ENCODE measurements around the gene NUCB2. TPM values are rescaled to one million over a fixed set of nuclear protein-coding genes. Genes with fewer than 3 reads are reported as not detected.
"Not testable (repeated sequence)": the region's sequence is repeated elsewhere in the genome, so short reads cannot be mapped to it uniquely, and the experiment has no call there.

Gene NUCB2
- polyA plus RNA-seq, 1 donor (not counting 4 experiments of a cell fraction or from before 2014, with no cell fraction given) = 44.2 TPM

GRCh38 chr11:17233101-17233500 is 43.4 kb upstream of the NUCB2 start:
- no peak overlapping the region for H2AFZ ChIP-seq (ENCODE audit: control insufficient read depth, low read length)
- TF ChIP-seq, protein P1, sequence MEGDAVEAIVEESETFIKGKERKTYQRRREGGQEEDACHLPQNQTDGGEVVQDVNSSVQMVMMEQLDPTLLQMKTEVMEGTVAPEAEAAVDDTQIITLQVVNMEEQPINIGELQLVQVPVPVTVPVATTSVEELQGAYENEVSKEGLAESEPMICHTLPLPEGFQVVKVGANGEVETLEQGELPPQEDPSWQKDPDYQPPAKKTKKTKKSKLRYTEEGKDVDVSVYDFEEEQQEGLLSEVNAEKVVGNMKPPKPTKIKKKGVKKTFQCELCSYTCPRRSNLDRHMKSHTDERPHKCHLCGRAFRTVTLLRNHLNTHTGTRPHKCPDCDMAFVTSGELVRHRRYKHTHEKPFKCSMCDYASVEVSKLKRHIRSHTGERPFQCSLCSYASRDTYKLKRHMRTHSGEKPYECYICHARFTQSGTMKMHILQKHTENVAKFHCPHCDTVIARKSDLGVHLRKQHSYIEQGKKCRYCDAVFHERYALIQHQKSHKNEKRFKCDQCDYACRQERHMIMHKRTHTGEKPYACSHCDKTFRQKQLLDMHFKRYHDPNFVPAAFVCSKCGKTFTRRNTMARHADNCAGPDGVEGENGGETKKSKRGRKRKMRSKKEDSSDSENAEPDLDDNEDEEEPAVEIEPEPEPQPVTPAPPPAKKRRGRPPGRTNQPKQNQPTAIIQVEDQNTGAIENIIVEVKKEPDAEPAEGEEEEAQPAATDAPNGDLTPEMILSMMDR (optimal IDR thresholded peaks at IDR 0.05 in 1 of 3, IDR thresholded peaks at IDR 0.05 in 1 of 3, conservative IDR thresholded peaks at IDR 0.05 in 1 of 3; ENCODE audit: extremely low read depth in 1 of 3, insufficient read depth in 2 of 3, low read length in 3 of 3) = no peak
- TF ChIP-seq EZH2 (IDR thresholded peaks at IDR 0.05; ENCODE audit: low read length) = no peak
- no peaks in the 10 kb centered on the region for H3K36me3 ChIP-seq (ENCODE audit: control insufficient read depth in 2 of 2, extremely low read depth in 1 of 2, insufficient read depth in 2 of 2, low read length in 2 of 2)
- H3K4me1 ChIP-seq (ENCODE audit: control insufficient read depth, extremely low read depth, insufficient read depth, low read length) = peaks cover under 1% of the 10 kb centered on the region
- H3K9me1 ChIP-seq (ENCODE audit: control insufficient read depth, extremely low read depth, insufficient read depth, low read length) = no peaks in the 10 kb centered on the region
- DNase-seq (ENCODE audit: low read depth, low spot score) (no peak), FAIRE-seq (no peak)
- H3K4me2 ChIP-seq (ENCODE audit: control insufficient read depth, extremely low read depth, insufficient read depth, low read depth, low read length) = no peak overlapping the region
- no peaks in the 10 kb centered on the region for H3K9me3 ChIP-seq (ENCODE audit: control insufficient read depth, low read depth, low read length)
- no peak overlapping the region for H3K27ac ChIP-seq (ENCODE audit: control insufficient read depth, insufficient read depth, low read length)
- H3K9ac ChIP-seq (ENCODE audit: control insufficient read depth, extremely low read depth, insufficient read depth, low read length) = no peak overlapping the region
- no peaks in the 10 kb centered on the region for H3K79me2 ChIP-seq (ENCODE audit: control insufficient read depth, insufficient read depth, low read length)
- H4K20me1 ChIP-seq (ENCODE audit: control insufficient read depth, extremely low read depth, insufficient read depth, low read length) = no peaks in the 10 kb centered on the region
- H3K4me3 ChIP-seq (ENCODE audit: control insufficient read depth in 2 of 3, extremely low read depth in 1 of 3, insufficient read depth in 2 of 3, low read depth in 1 of 3, low read length in 3 of 3) = no peak overlapping the region
- no peaks in the 10 kb centered on the region for H3K27me3 ChIP-seq (ENCODE audit: control insufficient read depth, extremely low read depth, insufficient read depth, low read length)
- dilution Hi-C loops (cut with MboI; ENCODE audit: extremely low pct_ligation_motif_present, low sequenced_read_pairs) = no loop called here

GRCh38 chr11:17238377-17238776 is 38.2 kb upstream of the NUCB2 start:
- Histone ChIP-seq H2AFZ (ENCODE audit: control insufficient read depth, low read length) (no peak overlapping the region), H4K20me1 (ENCODE audit: control insufficient read depth, extremely low read depth, insufficient read depth, low read length) (no peaks in the 10 kb centered on the region), H3K4me2 (ENCODE audit: control insufficient read depth, extremely low read depth, insufficient read depth, low read depth, low read length) (peak overlapping the region; percentile 2), H3K4me3 (ENCODE audit: control insufficient read depth in 2 of 3, extremely low read depth in 1 of 3, insufficient read depth in 2 of 3, low read depth in 1 of 3, low read length in 3 of 3) (no peak overlapping the region), H3K9me1 (ENCODE audit: control insufficient read depth, extremely low read depth, insufficient read depth, low read length) (no peaks in the 10 kb centered on the region), H3K79me2 (ENCODE audit: control insufficient read depth, insufficient read depth, low read length) (no peaks in the 10 kb centered on the region), H3K4me1 (ENCODE audit: control insufficient read depth, extremely low read depth, insufficient read depth, low read length) (peaks cover 7% of the 10 kb centered on the region), H3K9me3 (ENCODE audit: control insufficient read depth, low read depth, low read length) (no peaks in the 10 kb centered on the region), H3K9ac (ENCODE audit: control insufficient read depth, extremely low read depth, insufficient read depth, low read length) (no peak overlapping the region), H3K27ac (ENCODE audit: control insufficient read depth, insufficient read depth, low read length) (no peak overlapping the region), H3K27me3 (ENCODE audit: control insufficient read depth, extremely low read depth, insufficient read depth, low read length) (no peaks in the 10 kb centered on the region), H3K36me3 (ENCODE audit: control insufficient read depth in 2 of 2, extremely low read depth in 1 of 2, insufficient read depth in 2 of 2, low read length in 2 of 2) (no peaks in the 10 kb centered on the region)
- dilution Hi-C loops (cut with MboI; ENCODE audit: extremely low pct_ligation_motif_present, low sequenced_read_pairs) = no loop called here
- FAIRE-seq (peak; percentile 64), DNase-seq (ENCODE audit: low read depth, low spot score) (no peak)
- TF ChIP-seq, protein P1 (optimal IDR thresholded peaks at IDR 0.05 in 1 of 3, IDR thresholded peaks at IDR 0.05 in 1 of 3, conservative IDR thresholded peaks at IDR 0.05 in 1 of 3; ENCODE audit: extremely low read depth in 1 of 3, insufficient read depth in 2 of 3, low read length in 3 of 3) = no peak
- TF ChIP-seq EZH2 (IDR thresholded peaks at IDR 0.05; ENCODE audit: low read length) = no peak

DNA sequence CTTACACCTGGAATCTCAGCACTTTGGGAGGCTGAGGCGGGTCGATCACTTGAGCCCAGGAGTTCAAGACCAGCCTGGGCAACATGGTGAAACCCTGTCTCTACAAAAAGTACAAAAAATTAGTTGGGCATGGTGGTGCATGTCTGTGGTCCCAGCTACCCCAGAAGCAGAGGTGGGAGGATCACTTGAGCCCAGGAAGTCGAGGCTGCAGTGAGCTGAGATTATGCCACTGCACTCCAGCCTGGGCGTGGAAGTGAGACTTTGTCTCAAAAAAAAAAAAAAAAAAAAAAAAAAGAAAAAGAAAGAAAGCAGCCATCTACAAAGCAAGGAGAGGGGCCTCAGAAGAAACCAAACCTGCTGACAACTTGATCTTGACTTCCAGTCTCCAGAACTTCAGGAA is 36.6 kb upstream of the NUCB2 start:
- H3K9me1 ChIP-seq (ENCODE audit: control insufficient read depth, extremely low read depth, insufficient read depth, low read length); H3K4me3 ChIP-seq (ENCODE audit: control insufficient read depth in 2 of 3, extremely low read depth in 1 of 3, insufficient read depth in 2 of 3, low read depth in 1 of 3, low read length in 3 of 3); H3K36me3 ChIP-seq (ENCODE audit: control insufficient read depth in 2 of 2, extremely low read depth in 1 of 2, insufficient read depth in 2 of 2, low read length in 2 of 2); H3K4me2 ChIP-seq (ENCODE audit: control insufficient read depth, extremely low read depth, insufficient read depth, low read depth, low read length); H3K27me3 ChIP-seq (ENCODE audit: control insufficient read depth, extremely low read depth, insufficient read depth, low read length); dilution Hi-C loops (cut with MboI; ENCODE audit: extremely low pct_ligation_motif_present, low sequenced_read_pairs); DNase-seq (ENCODE audit: low read depth, low spot score); H3K27ac ChIP-seq (ENCODE audit: control insufficient read depth, insufficient read depth, low read length); FAIRE-seq; H3K9ac ChIP-seq (ENCODE audit: control insufficient read depth, extremely low read depth, insufficient read depth, low read length); H3K4me1 ChIP-seq (ENCODE audit: control insufficient read depth, extremely low read depth, insufficient read depth, low read length); H3K79me2 ChIP-seq (ENCODE audit: control insufficient read depth, insufficient read depth, low read length); H2AFZ ChIP-seq (ENCODE audit: control insufficient read depth, low read length); H4K20me1 ChIP-seq (ENCODE audit: control insufficient read depth, extremely low read depth, insufficient read depth, low read length); H3K9me3 ChIP-seq (ENCODE audit: control insufficient read depth, low read depth, low read length): not testable (repeated sequence)
